WI38 (cell line): Measurements from ENCODE around the gene UGT1A3.

Experiments
- H3K4me3 ChIP-seq: 2 replicates; pipeline ENCODE4 v1.5.1; 2011; ENCODE audit warnings: low read depth, mild to moderate bottlenecking, control low read depth, low read length
- CTCF ChIP-seq: IDR thresholded peaks from 2 replicates; pipeline ENCODE4 v1.5.1; 2012; ENCODE audit warnings: low read depth, mild to moderate bottlenecking, control low read depth, low read length

UGT1A3 gene

GRCh38 chr2:233807215-233807865 is 78.5 kb downstream of the UGT1A3 start:
- H3K4me3 ChIP-seq = no peak overlapping the region
- TF ChIP-seq CTCF = no peak

GRCh38 chr2:233807966-233808935 is 79.4 kb downstream of the UGT1A3 start:
- TF ChIP-seq CTCF = no peak
- no peak overlapping the region for H3K4me3 ChIP-seq

- no peak for TF ChIP-seq CTCF
- no peak overlapping the region for H3K4me3 ChIP-seq
These were observed 81.5 kb downstream of the UGT1A3 start for GRCh38 chr2:233810385-233810784.

GRCh38 chr2:233811087-233811486 is 82.2 kb downstream of the UGT1A3 start:
- TF ChIP-seq CTCF = no peak
- no peak overlapping the region for H3K4me3 ChIP-seq

GRCh38 chr2:233811732-233812131 is 82.9 kb downstream of the UGT1A3 start:
- TF ChIP-seq CTCF = no peak
- no peak overlapping the region for H3K4me3 ChIP-seq

GRCh38 chr2:233813236-233814055 is 84.6 kb downstream of the UGT1A3 start:
- no peak for TF ChIP-seq CTCF
- H3K4me3 ChIP-seq = no peak overlapping the region
